Gastroesophageal sphincter (tissue), 4 donors: ENCODE data around the gene AP2S1. TPM values are rescaled to one million over a fixed set of nuclear protein-coding genes. Genes with fewer than 3 reads are reported as not detected.

ENCODE experiments used
- ATAC-seq: fragments of 150-250 bp; one replicate; pipeline ENCODE4 v1.9.1; 2016; ENCODE audit warnings: mild to moderate bottlenecking, moderate library complexity
- H3K27ac ChIP-seq, 4 donors: fragments of 200-600 bp; sonication (generic) in 3 of 4; 1 replicate in 3 of 4; 2 replicates in 1 of 4; pipeline ENCODE4 v1.5.1; 2016 to 2019
- H3K27me3 ChIP-seq: fragments of 200-600 bp; sonication (generic); one replicate; pipeline ENCODE4 v1.5.1; 2019
- H3K36me3 ChIP-seq, 2 donors: fragments of 200-600 bp; sonication (generic); one replicate each; pipeline ENCODE4 v1.5.1; 2019; ENCODE audit warnings: control low read depth in 1 of 2
- H3K4me1 ChIP-seq, 3 donors: fragments of 200-600 bp; sonication (generic); 1 replicate in 2 of 3; 2 replicates in 1 of 3; pipeline ENCODE4 v1.5.1; 2016 to 2019; ENCODE audit warnings: control low read depth in 2 of 3
- H3K4me3 ChIP-seq, 2 donors: fragments of 200-600 bp; sonication (generic); one replicate each; pipeline ENCODE4 v1.5.1; 2019; ENCODE audit warnings: mild to moderate bottlenecking in 1 of 2, moderate library complexity in 1 of 2
- H3K9me3 ChIP-seq, 3 donors: fragments of 200-600 bp; sonication (generic); one replicate each; pipeline ENCODE4 v1.5.1; 2017 to 2019; ENCODE audit warnings: control low read depth in 2 of 3
- EP300 ChIP-seq: sonication (generic); formaldehyde crosslinking; IDR thresholded peaks from one replicate; pipeline ENCODE4 v1.6.1; 2017; ENCODE audit warnings: antibody characterized with exemption, mild to moderate bottlenecking
- POLR2A ChIP-seq, 2 donors: fragments of 450-650 bp; IDR thresholded peaks; one replicate each; pipeline ENCODE4 v1.6.1; 2017; ENCODE audit warnings: antibody characterized with exemption in 2 of 2, mild to moderate bottlenecking in 2 of 2, moderate library complexity in 1 of 2
- POLR2AphosphoS5 ChIP-seq: sonication (generic); formaldehyde crosslinking; IDR thresholded peaks from one replicate; pipeline ENCODE4 v1.6.1; 2017; ENCODE audit warnings: antibody characterized with exemption
- WGBS, 2 donors: methylation state at CpG; one replicate each; pipeline ENCODE4 v1.1.5; 2018; ENCODE audit warnings: low coverage in 1 of 2; 5-methylcytosine and 5-hydroxymethylcytosine counted together
- total RNA-seq, 4 donors: library from RNA; depleted of rRNA; stranded (reverse); fragments of >200 nt; gene quantifications; one replicate each; pipeline ENCODE4 v1.1.0, GENCODE V29; 2016
- TF ChIP-seq, protein P1 (sequence below), 4 experiments: fragments of 200-600 bp in 2 of 4; fragments of 450-650 bp in 2 of 4; sonication (generic) in 1 of 4; IDR thresholded peaks; one replicate each; pipeline ENCODE4 v1.5.1; 2017 to 2019; ENCODE audit warnings: antibody characterized with exemption in 4 of 4, mild to moderate bottlenecking in 2 of 4, moderate library complexity in 2 of 4

AP2S1 gene
- total RNA-seq, 4 donors from 2014 or later, result 40.6 to 76.2 (median 66.5) TPM

DNA sequence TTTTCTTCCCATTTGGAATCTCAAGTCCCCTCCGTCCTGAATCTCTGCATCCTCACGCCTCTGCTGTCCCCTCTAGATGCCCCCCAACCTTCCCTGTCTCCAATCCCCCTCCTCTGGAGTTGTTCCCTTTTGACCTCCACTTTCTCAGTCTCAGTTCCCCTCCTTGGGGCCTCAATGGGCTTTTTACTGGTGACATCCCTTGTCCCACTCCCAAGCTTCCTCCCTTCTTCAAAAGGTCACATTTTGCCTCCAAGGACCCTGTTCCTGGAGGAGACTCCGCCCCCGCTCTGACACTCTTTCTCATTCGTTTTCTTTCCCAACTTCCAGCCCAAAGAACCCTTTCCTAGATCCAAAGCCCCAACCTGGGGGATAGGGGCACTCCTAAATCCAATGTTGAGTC lies 1.0 kb downstream of the AP2S1 start:
- H3K27ac ChIP-seq, result peak overlapping the region in 3 of 4 donors; percentile 88 to 91 (median 90)
- WGBS, 2 donors, result 33 to 36% methylated on average over 1 to 5 of the region's 5 CpGs

DNA sequence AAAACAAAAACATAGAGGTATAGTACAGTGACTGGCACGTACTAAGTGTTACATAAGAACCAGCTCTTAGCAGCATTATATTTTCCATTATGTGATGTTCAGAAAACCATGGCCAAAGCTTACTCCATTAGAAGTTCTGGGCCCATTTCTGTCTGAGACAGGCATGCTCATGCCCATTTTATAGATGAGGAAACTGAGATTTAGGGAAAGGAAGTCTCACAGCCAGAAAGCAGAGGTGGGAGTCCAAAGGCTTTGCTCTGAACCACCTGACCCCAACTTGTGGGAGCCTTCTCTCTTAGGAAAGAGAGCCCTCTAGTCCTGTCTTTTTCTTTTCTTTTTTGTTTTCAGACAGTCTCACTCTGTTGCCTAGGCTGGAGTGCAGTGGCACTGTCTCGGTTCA lies 2.3 kb downstream of the AP2S1 start:
- Histone ChIP-seq H3K27me3 (no peaks in the 10 kb centered on the region), H3K9me3 (no peaks in the 10 kb centered on the region), H3K36me3 (peaks cover 0 to 41% of the 10 kb centered on the region in 2 donors), H3K27ac (no peak overlapping the region), H3K4me3 (no peak overlapping the region), H3K4me1 (peaks cover 0 to 31% (median 9%) of the 10 kb centered on the region in 3 donors)
- no peak for TF ChIP-seq POLR2AphosphoS5
- no peak for TF ChIP-seq EP300
- TF ChIP-seq, protein P1, sequence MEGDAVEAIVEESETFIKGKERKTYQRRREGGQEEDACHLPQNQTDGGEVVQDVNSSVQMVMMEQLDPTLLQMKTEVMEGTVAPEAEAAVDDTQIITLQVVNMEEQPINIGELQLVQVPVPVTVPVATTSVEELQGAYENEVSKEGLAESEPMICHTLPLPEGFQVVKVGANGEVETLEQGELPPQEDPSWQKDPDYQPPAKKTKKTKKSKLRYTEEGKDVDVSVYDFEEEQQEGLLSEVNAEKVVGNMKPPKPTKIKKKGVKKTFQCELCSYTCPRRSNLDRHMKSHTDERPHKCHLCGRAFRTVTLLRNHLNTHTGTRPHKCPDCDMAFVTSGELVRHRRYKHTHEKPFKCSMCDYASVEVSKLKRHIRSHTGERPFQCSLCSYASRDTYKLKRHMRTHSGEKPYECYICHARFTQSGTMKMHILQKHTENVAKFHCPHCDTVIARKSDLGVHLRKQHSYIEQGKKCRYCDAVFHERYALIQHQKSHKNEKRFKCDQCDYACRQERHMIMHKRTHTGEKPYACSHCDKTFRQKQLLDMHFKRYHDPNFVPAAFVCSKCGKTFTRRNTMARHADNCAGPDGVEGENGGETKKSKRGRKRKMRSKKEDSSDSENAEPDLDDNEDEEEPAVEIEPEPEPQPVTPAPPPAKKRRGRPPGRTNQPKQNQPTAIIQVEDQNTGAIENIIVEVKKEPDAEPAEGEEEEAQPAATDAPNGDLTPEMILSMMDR (IDR thresholded peaks at IDR 0.05), result no peak
- no peak for TF ChIP-seq POLR2A (IDR thresholded peaks at IDR 0.05)
- ATAC-seq, result no peak
- WGBS, 2 donors, result 67 to 85% methylated on average over 2 of the region's 2 CpGs

More for the DNA sequence above, 1.0 kb downstream of the AP2S1 start:
- no peak for TF ChIP-seq EP300
- TF ChIP-seq, protein P1 (IDR thresholded peaks at IDR 0.05), result no peak
- no peak for TF ChIP-seq POLR2A (IDR thresholded peaks at IDR 0.05)
- no peak for TF ChIP-seq POLR2AphosphoS5
- H3K36me3 ChIP-seq, result peaks cover 0 to 29% of the 10 kb centered on the region in 2 donors
- H3K4me1 ChIP-seq, result peaks cover 0 to 31% (median 9%) of the 10 kb centered on the region in 3 donors
- peak overlapping the region; percentile 72 for H3K4me3 ChIP-seq
- no peak for ATAC-seq
- H3K27me3 ChIP-seq, result no peaks in the 10 kb centered on the region
- no peaks in the 10 kb centered on the region for H3K9me3 ChIP-seq

DNA sequence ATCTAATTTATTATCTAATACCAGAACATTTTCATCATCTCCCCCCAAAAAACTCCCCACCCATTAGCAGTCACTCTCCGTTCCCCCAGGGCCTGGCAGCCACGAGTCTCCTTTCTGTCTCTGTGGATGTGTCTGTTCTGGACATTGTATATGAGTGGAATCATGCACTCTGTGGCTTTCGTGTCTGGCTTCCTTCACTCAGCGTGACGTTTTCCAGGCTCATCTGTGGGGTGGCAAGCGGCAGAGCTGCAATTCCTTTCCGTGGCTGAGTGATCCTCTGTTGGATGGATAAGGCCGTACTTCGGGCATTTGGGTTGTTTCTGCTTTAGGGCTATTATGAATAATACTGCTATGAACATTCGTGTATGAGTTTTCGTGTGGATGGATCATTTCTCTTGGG lies 3.1 kb downstream of the AP2S1 start:
- TF ChIP-seq POLR2AphosphoS5 (no peak), POLR2A (IDR thresholded peaks at IDR 0.05) (no peak), EP300 (no peak)
- TF ChIP-seq, protein P1 (IDR thresholded peaks at IDR 0.05), result no peak
- H3K4me1 ChIP-seq, result peaks cover 0 to 31% (median 9%) of the 10 kb centered on the region in 3 donors
- 58 to 80% methylated on average over 1 to 7 of the region's 11 CpGs for WGBS, 2 donors
- no peak overlapping the region for H3K27ac ChIP-seq
- H3K4me3 ChIP-seq, result no peak overlapping the region
- no peaks in the 10 kb centered on the region for H3K9me3 ChIP-seq
- H3K36me3 ChIP-seq, result peaks cover 0 to 50% of the 10 kb centered on the region in 2 donors
- H3K27me3 ChIP-seq, result no peaks in the 10 kb centered on the region
- ATAC-seq, result no peak

DNA sequence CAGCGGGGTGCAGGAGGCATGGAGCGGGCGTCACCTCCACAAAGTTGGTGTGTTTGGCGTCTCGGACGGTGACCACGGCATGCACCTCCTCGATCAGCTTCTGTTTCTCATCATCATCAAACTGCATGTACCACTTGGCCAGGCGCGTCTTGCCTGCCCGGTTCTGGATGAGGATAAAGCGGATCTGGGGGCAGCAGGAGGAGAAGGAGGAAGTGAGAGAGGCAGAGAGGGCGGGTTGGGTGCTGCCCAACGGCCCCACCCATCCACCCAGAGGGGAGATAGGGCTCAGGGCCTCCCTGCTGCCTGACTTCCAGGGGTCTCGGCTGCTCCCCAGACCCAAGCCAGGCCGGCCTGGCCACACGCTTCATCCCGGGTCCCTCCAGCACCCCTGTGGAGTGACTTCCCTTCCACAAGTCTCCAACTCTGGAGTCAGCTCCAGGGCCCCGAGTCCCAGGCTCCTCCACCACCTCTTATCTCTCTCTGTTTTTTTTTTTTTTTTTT lies 4.6 kb downstream of the AP2S1 start:
- WGBS, 2 donors, result 86 to 100% methylated on average over 1 to 13 of the region's 19 CpGs
- Histone ChIP-seq H3K4me3 (no peak overlapping the region), H3K27ac (no peak overlapping the region), H3K4me1 (peaks cover 0 to 47% (median 9%) of the 10 kb centered on the region in 3 donors), H3K36me3 (peaks cover 0 to 64% of the 10 kb centered on the region in 2 donors), H3K9me3 (no peaks in the 10 kb centered on the region), H3K27me3 (no peaks in the 10 kb centered on the region)
- no peak for TF ChIP-seq POLR2A (IDR thresholded peaks at IDR 0.05)
- TF ChIP-seq EP300, result no peak
- TF ChIP-seq, protein P1 (IDR thresholded peaks at IDR 0.05), result no peak
- TF ChIP-seq POLR2AphosphoS5, result no peak
- ATAC-seq, result no peak

DNA sequence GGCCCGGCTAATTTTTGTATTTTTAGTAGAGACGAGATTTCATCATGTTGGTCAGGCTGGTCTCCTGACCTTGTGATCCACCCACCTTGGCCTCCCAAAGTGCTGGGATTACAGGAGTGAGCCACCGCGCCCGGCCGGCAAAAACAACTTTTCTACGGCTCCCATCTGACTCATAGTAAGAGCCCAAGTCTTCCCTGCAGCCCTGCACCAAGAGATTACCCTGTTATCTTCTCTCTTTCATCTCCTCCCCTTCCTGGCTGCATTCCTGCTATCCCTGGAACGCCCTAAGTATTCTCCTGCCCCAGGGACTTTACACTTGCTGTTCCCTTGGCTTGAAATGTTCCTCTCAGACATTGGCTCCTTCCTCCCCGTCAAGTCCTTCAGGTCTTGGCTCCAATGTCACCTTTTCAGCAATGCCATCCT lies 6.6 kb downstream of the AP2S1 start:
- Histone ChIP-seq H3K9me3 (no peaks in the 10 kb centered on the region), H3K27ac (no peak overlapping the region), H3K36me3 (peaks cover 0 to 74% of the 10 kb centered on the region in 2 donors), H3K4me3 (no peak overlapping the region), H3K27me3 (no peaks in the 10 kb centered on the region), H3K4me1 (peaks cover 0 to 47% (median under 1%) of the 10 kb centered on the region in 3 donors)
- no peak for ATAC-seq
- WGBS, 2 donors, result 83 to 90% methylated on average over 7 to 9 of the region's 9 CpGs
- TF ChIP-seq EP300, result no peak
- no peak for TF ChIP-seq POLR2AphosphoS5
- TF ChIP-seq POLR2A (IDR thresholded peaks at IDR 0.05), result no peak
- TF ChIP-seq, protein P1 (IDR thresholded peaks at IDR 0.05), result no peak
